ENCODE data around the gene SS18L1. TPM values are rescaled to one million over a fixed set of nuclear protein-coding genes. Genes with fewer than 3 reads are reported as not detected.
"Not testable (repeated sequence)": the region's sequence is repeated elsewhere in the genome, so short reads cannot be mapped to it uniquely, and the experiment has no call there.

Gene SS18L1
- 10 to 100 TPM; 19.2 to 26.8 (median 23.8) TPM for polyA plus RNA-seq (ENCODE audit: insufficient read depth in 1 of 5, insufficient read length in 5 of 5, low replicate concordance in 1 of 5)
- long read RNA-seq, donor 1, partial matches to known transcripts, result 0 of 2 reads
- long read RNA-seq, donor 1, other reads (novel, unspliced or antisense), result 0 of 2 reads
- long read RNA-seq, donor 2, full-length matches to known transcripts, result 6 of 6 reads
- long read RNA-seq, donor 2, partial matches to known transcripts, result 0 of 6 reads
- long read RNA-seq, donor 2, other reads (novel, unspliced or antisense), result 0 of 6 reads
- long read RNA-seq, donor 3, full-length matches to known transcripts, result 2 of 2 reads
- long read RNA-seq, donor 3, partial matches to known transcripts, result 0 of 2 reads
- long read RNA-seq, donor 3, other reads (novel, unspliced or antisense), result 0 of 2 reads
- long read RNA-seq, donor 4, full-length matches to known transcripts, result 2 of 2 reads
- long read RNA-seq, donor 4, partial matches to known transcripts, result 0 of 2 reads
- long read RNA-seq, donor 4, other reads (novel, unspliced or antisense), result 0 of 2 reads
- long read RNA-seq, donor 5, full-length matches to known transcripts, result 4 of 4 reads
- long read RNA-seq, donor 5, partial matches to known transcripts, result 0 of 4 reads
- long read RNA-seq, donor 5, other reads (novel, unspliced or antisense), result 0 of 4 reads
- long read RNA-seq, donor 6, full-length matches to known transcripts, result 3 of 3 reads
- long read RNA-seq, donor 6, partial matches to known transcripts, result 0 of 3 reads
- long read RNA-seq, donor 6, other reads (novel, unspliced or antisense), result 0 of 3 reads
- long read RNA-seq, donor 7, full-length matches to known transcripts, result 4 of 4 reads
- long read RNA-seq, donor 7, partial matches to known transcripts, result 0 of 4 reads
- long read RNA-seq, donor 7, other reads (novel, unspliced or antisense), result 0 of 4 reads
- long read RNA-seq, donor 8, full-length matches to known transcripts, result 1 of 1 reads
- long read RNA-seq, donor 8, partial matches to known transcripts, result 0 of 1 reads
- long read RNA-seq, donor 8, other reads (novel, unspliced or antisense), result 0 of 1 reads

GRCh38 chr20:62143081-62143956 lies at the start of gene SS18L1, which contains the start of gene PSMA7:
TSS of gene SS18L1 (plus strand) at chr20:62143769. CDS start at chr20:62143821, 52 bp downstream.
TSS of gene PSMA7 (minus strand) at chr20:62143394. CDS start at chr20:62143303, 91 bp downstream.
- DNase-seq, result peak; percentile 79 to 84

GRCh38 chr20:62096421-62097380 lies 46.9 kb upstream of the SS18L1 start:
- DNase-seq, result no peak

- DNase-seq, result no peak
Observed at GRCh38 chr20:62097881-62098407, 45.6 kb upstream of the SS18L1 start.

GRCh38 chr20:62101078-62101477 lies 42.5 kb upstream of the SS18L1 start:
- no peak for DNase-seq

GRCh38 chr20:62103508-62104233 lies 39.9 kb upstream of the SS18L1 start:
- no peak for DNase-seq

- no peak for DNase-seq
Observed at GRCh38 chr20:62104234-62104789, 39.3 kb upstream of the SS18L1 start.

GRCh38 chr20:62104791-62105345 lies 38.7 kb upstream of the SS18L1 start:
- no peak for DNase-seq

GRCh38 chr20:62105592-62105991 lies 38.0 kb upstream of the SS18L1 start:
- no peak for DNase-seq

- no peak for DNase-seq
Observed at GRCh38 chr20:62111148-62111547, 32.4 kb upstream of the SS18L1 start.

- DNase-seq, result no peak
Observed at GRCh38 chr20:62112368-62112767, 31.2 kb upstream of the SS18L1 start.

- no peak for DNase-seq
Observed at GRCh38 chr20:62114894-62115293, 28.7 kb upstream of the SS18L1 start.

GRCh38 chr20:62115800-62116407 lies 27.7 kb upstream of the SS18L1 start:
- not testable (repeated sequence) for DNase-seq

- no peak for DNase-seq
Observed at GRCh38 chr20:62116558-62117361, 26.8 kb upstream of the SS18L1 start.

- DNase-seq, result no peak
Observed at GRCh38 chr20:62117362-62117646, 26.3 kb upstream of the SS18L1 start.

- DNase-seq, result no peak
Observed at GRCh38 chr20:62117658-62118057, 25.9 kb upstream of the SS18L1 start.

GRCh38 chr20:62118113-62119043 lies 25.2 kb upstream of the SS18L1 start:
- DNase-seq, result no peak
